Endothelial cell of umbilical vein (primary cell): ENCODE results near the gene CTPS1. TPM values are rescaled to one million over a fixed set of nuclear protein-coding genes. Genes with fewer than 3 reads are reported as not detected.

Experiments
- BruUV-seq: library from RNA; stranded (reverse); fragments of 400-500 nt; replicated peaks from 2 replicates; lab custom pipeline; 2021; lab: Mats Ljungman, UMichigan
- CTCF ChIA-PET: fragments of 300-600, 350-600 bp; sonication (Branson Sonifier 250); formaldehyde crosslinking; loops from one replicate; lab custom pipeline; 2021; ENCODE audit warnings: antibody characterized with exemption, inconsistent platforms; lab: Charles Lee
- POLR2A ChIA-PET: fragments of 300-600, 350-600 bp; sonication (Branson Sonifier 250); formaldehyde crosslinking; loops from one replicate; lab custom pipeline; 2021; ENCODE audit warnings: antibody characterized with exemption, inconsistent platforms; lab: Charles Lee
- DNase-seq: peaks from one replicate; pipeline ENCODE4 v3.0.0-alpha.2; 2011; ENCODE audit warnings: low read depth, low spot score
- FAIRE-seq: peaks from 2 replicates; lab custom pipeline; 2011; peaks lifted over from hg19 to GRCh38; lab: Jason Lieb, UNC
- H2AFZ ChIP-seq: 2 replicates; pipeline ENCODE4 v1.6.0; 2012; ENCODE audit warnings: low read depth, low read length, control low read depth, inconsistent platforms
- H3K27ac ChIP-seq: 2 replicates; pipeline ENCODE4 v1.5.1; 2011; ENCODE audit warnings: low read depth, mild to moderate bottlenecking, control low read depth, low read length, moderate library complexity; ENCODE audit not compliant: insufficient read depth
- H3K27me3 ChIP-seq, 2 experiments: 2 replicates each; pipeline versions ENCODE4 v1.6.0 to v1.6.1; 2011; ENCODE audit warnings: low read length in 2 of 2, mixed read lengths in 1 of 2; ENCODE audit not compliant: control insufficient read depth in 2 of 2, insufficient read depth in 2 of 2
- H3K36me3 ChIP-seq, 2 experiments: 2 replicates in 1 of 2; 3 replicates in 1 of 2; pipeline ENCODE4 v1.5.1; 2011; ENCODE audit warnings: low read length in 2 of 2, mild to moderate bottlenecking in 1 of 2, moderate library complexity in 1 of 2; ENCODE audit not compliant: control insufficient read depth in 2 of 2, insufficient read depth in 2 of 2; ENCODE audit errors: extremely low read depth in 1 of 2
- H3K4me1 ChIP-seq: 3 replicates; pipeline ENCODE4 v1.5.1; 2011; ENCODE audit warnings: mild to moderate bottlenecking, low read length; ENCODE audit not compliant: control insufficient read depth, insufficient read depth; ENCODE audit errors: extremely low read depth
- H3K4me2 ChIP-seq: 2 replicates; pipeline ENCODE4 v1.6.1; 2011; ENCODE audit warnings: low read length, control low read depth, mixed read lengths; ENCODE audit not compliant: insufficient read depth
- H3K4me3 ChIP-seq, 3 experiments: fragments of 200-600 bp in 1 of 3; sonication (generic), shearing (Covaris generic) in 1 of 3; replicated peaks in 1 of 3; 2 replicates each; pipeline ENCODE4 v1.5.1; 2011 to 2016; ENCODE audit warnings: control low read depth in 3 of 3, low read length in 3 of 3, mild to moderate bottlenecking in 2 of 3, inconsistent platforms in 1 of 3, low read depth in 1 of 3, moderate library complexity in 1 of 3; ENCODE audit not compliant: insufficient read depth in 1 of 3
- H3K79me2 ChIP-seq: 2 replicates; pipeline ENCODE4 v1.6.0; 2012; ENCODE audit warnings: low read length, inconsistent platforms; ENCODE audit not compliant: control insufficient read depth, insufficient read depth
- H3K9ac ChIP-seq: replicated peaks from 2 replicates; pipeline ENCODE3; 2011; ENCODE audit warnings: low read length, control low read depth; ENCODE audit not compliant: insufficient read depth; ENCODE audit errors: extremely low read depth
- H3K9me1 ChIP-seq: replicated peaks from 3 replicates; pipeline ENCODE4 v1.6.0; 2011; ENCODE audit warnings: mild to moderate bottlenecking, low read length; ENCODE audit not compliant: control insufficient read depth, insufficient read depth; ENCODE audit errors: extremely low read depth
- H3K9me3 ChIP-seq: replicated peaks from 2 replicates; pipeline ENCODE4 v1.5.1; 2012; ENCODE audit warnings: low read length, inconsistent platforms; ENCODE audit not compliant: control insufficient read depth, insufficient read depth
- H4K20me1 ChIP-seq: replicated peaks from 2 replicates; pipeline ENCODE3; 2011; ENCODE audit warnings: mild to moderate bottlenecking, low read length; ENCODE audit not compliant: control insufficient read depth, insufficient read depth; ENCODE audit errors: extremely low read depth
- CTCF ChIP-seq, 2 donors: IDR thresholded peaks; 1 replicate in 1 of 2; 2 replicates in 1 of 2; pipeline ENCODE4 v1.5.1; 2011; ENCODE audit warnings: low read length in 2 of 2, mild to moderate bottlenecking in 2 of 2, moderate library complexity in 2 of 2, control low read depth in 1 of 2, inconsistent platforms in 1 of 2, low read depth in 1 of 2; ENCODE audit not compliant: insufficient read depth in 1 of 2; ENCODE audit errors: extremely low read depth in 1 of 2
- EZH2 ChIP-seq: IDR thresholded peaks from 2 replicates; pipeline ENCODE4 v1.6.1; 2012; ENCODE audit warnings: borderline replicate concordance, low read depth, mild to moderate bottlenecking, moderate library complexity, low read length, inconsistent platforms; ENCODE audit not compliant: severe bottlenecking
- FOS ChIP-seq: IDR thresholded peaks from 2 replicates; pipeline ENCODE4 v1.6.1; 2011; ENCODE audit warnings: mild to moderate bottlenecking, low read length, moderate library complexity, borderline replicate concordance; ENCODE audit not compliant: insufficient read depth
- GATA2 ChIP-seq: IDR thresholded peaks from 2 replicates; pipeline ENCODE4 v1.7.0; 2011; ENCODE audit warnings: low read depth, mild to moderate bottlenecking, moderate library complexity, mixed read lengths, low read length; ENCODE audit not compliant: insufficient read length, insufficient read depth
- JUN ChIP-seq: IDR thresholded peaks from 2 replicates; pipeline ENCODE4 v1.6.1; 2011; ENCODE audit warnings: borderline replicate concordance, low read depth; ENCODE audit not compliant: insufficient read length, insufficient read depth
- MAX ChIP-seq: IDR thresholded peaks from 2 replicates; pipeline ENCODE4 v1.6.1; 2011; ENCODE audit not compliant: insufficient read depth, insufficient read length
- MYC ChIP-seq: IDR thresholded peaks from one replicate; pipeline ENCODE4 v1.6.1; 2011; ENCODE audit warnings: mild to moderate bottlenecking, low read depth, low read length
- POLR2A ChIP-seq: IDR thresholded peaks from 2 replicates; pipeline ENCODE4 v1.6.1; 2012; ENCODE audit warnings: low read depth, mild to moderate bottlenecking, control low read depth, low read length
- POLR2AphosphoS5 ChIP-seq: IDR thresholded peaks from 2 replicates; pipeline ENCODE4 v1.6.1; 2012; ENCODE audit warnings: low read depth, mild to moderate bottlenecking, control low read depth, low read length, moderate library complexity; ENCODE audit not compliant: insufficient read depth
- dilution Hi-C: fragments of 300-500 bp; cut with MboI; formaldehyde crosslinking; loops from one replicate; pipeline ENCODE4 v1.15.0; 2019; ENCODE audit warnings: low sequenced_read_pairs; ENCODE audit not compliant: extremely low pct_ligation_motif_present
- intact Hi-C: fragments of 100-400 bp; cut with micrococcal nuclease; formaldehyde crosslinking; loops from one replicate; pipeline ENCODE4 v1.10.0; 2022
- polyA plus RNA-seq, 4 experiments: library from polyadenylated mRNA; depleted of rRNA in 3 of 4; stranded (reverse) in 3 of 4; unstranded in 1 of 4; fragments of >200 nt; gene quantifications; 2 replicates each; pipeline versions ENCODE4 v1.2.1 to v1.2.3, GENCODE V29; 2011 to 2012; ENCODE audit warnings: missing spikeins in 1 of 4
- total RNA-seq: library from RNA; stranded (reverse); gene quantifications from 2 replicates; pipeline ENCODE4 v1.2.3, GENCODE V29; 2021

CTPS1 gene
- total and polyA plus RNA-seq, 2 donors (not counting 3 experiments of a cell fraction or from before 2014, with no cell fraction given): 24.9 to 65.8 TPM

DNA sequence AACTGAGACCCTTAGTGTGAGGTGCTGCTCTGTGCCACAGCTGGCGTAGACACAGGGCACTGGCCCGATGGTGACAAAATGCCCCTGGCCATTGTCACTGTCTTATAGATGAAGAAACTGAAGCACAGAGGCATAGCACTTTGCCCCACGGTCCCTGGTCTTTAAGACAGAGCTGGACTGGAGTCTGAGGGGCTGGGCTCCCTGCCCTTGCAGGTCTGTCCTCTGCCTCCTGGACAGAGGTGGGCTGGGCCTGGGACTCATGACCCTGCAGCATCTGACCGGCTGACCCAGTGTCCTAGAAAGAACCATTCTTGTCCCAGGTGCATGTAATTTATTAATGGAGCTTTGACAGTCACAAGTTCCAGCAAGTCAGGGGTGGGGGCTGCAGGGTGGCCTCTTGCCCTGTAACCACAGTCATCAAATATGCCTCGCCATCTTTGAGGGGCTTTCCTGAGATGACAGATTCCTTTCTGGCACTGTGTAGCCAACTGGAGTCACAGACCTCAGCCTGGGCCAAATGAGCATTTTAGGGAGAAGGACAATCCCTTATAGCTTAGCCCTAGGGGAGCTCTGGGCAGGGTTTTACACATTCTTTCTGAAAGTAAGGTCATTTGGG is 35.9 kb downstream of the CTPS1 start:
- H2AFZ ChIP-seq: no peak overlapping the region
- CTCF ChIA-PET: interaction anchor here (1.0 to 2.3 kb wide), 3 partner anchors 12 to 63 kb away, joined by 3 to 15 read pairs (median 3); no protein-coding TSS in a partner anchor
- H3K36me3 ChIP-seq: peaks cover 0 to 21% of the 10 kb centered on the region in 2 experiments
- H3K27me3 ChIP-seq: no peaks in the 10 kb centered on the region
- intact Hi-C loops: loop anchor here (2.0 kb wide), 2 partner anchors 29 to 93 kb away; no protein-coding TSS in a partner anchor
- no TSS peak for BruUV-seq
- H3K4me2 ChIP-seq: no peak overlapping the region
- DNase-seq (no peak), FAIRE-seq (no peak)
- peak overlapping the region; percentile 17 for H3K27ac ChIP-seq
- H3K4me3 ChIP-seq: no peak overlapping the region
- H4K20me1 ChIP-seq: no peaks in the 10 kb centered on the region
- dilution Hi-C loops: no loop called here
- peaks cover 30% of the 10 kb centered on the region for H3K4me1 ChIP-seq
- H3K9me3 ChIP-seq: no peaks in the 10 kb centered on the region
- H3K9ac ChIP-seq: no peak overlapping the region
- POLR2A ChIA-PET: interaction anchor here (1.6 kb wide), 1 partner anchor 12 kb away, joined by 5 read pairs; no protein-coding TSS in a partner anchor
- no peaks in the 10 kb centered on the region for H3K79me2 ChIP-seq
- TF ChIP-seq FOS: no peak
- TF ChIP-seq POLR2AphosphoS5: no peak
- no peak for TF ChIP-seq CTCF (IDR thresholded peaks at IDR 0.05; ENCODE audit: extremely low read depth in 1 of 2, insufficient read depth in 1 of 2, low read depth in 1 of 2, low read length in 2 of 2)
- no peak for TF ChIP-seq EZH2
- no peak for TF ChIP-seq MAX
- TF ChIP-seq JUN: no peak
- TF ChIP-seq POLR2A: no peak
- no peak for TF ChIP-seq GATA2
- TF ChIP-seq MYC: no peak
- no peaks in the 10 kb centered on the region for H3K9me1 ChIP-seq
